HG03521 (cell line): ENCODE data around the gene UXS1.

Experiments used
- ATAC-seq: cut with Tn5 transposase; IDR thresholded peaks from one replicate; pipeline ENCODE4 v1.9.1; 2021; ENCODE audit warnings: mild to moderate bottlenecking, moderate library complexity; ENCODE audit not compliant: unreplicated experiment

UXS1 gene

DNA sequence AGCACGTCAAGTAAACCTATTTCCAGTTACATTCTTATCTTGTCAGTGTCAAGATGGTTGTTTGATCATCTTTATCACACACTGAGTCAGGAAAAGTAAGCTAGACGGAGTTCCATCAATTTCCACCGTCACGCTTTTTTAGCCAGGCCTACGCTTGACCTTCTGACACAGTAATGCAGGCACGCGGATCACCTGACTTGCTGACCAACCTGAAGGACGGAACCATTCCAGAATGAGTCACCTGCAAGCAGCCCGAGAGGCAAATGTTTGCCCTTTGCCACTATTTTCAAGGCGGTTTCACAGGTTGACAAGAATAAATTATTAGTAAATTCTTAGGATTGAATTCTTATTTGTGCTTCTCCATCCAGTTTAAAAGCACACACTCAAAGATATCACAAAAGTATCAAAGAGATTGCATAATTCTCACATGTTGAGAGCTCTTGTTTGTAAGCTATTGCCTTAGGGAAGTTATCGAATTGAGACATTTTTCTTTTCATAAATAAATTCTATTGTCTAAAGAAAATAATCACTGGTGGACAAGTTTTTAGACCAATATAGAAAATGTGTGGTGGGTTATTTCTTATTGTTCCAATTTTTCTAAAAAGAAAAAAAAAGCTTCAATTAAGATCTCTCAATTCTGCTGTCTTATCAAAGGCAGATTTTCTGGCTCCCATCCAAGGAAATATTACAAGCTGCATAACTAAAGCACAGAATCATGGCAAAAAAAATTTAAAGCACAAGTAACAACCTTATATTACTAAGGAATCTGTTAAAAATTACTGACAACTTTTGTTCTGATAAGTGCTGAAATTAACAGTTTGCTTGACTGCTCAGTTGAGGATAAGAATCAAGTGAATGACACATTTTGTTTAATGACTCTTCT is 31.9 kb downstream of the UXS1 start:
- ATAC-seq, result no peak

- no peak for ATAC-seq
These were observed 32.8 kb downstream of the UXS1 start for GRCh38 chr2:106161341-106161740.

DNA sequence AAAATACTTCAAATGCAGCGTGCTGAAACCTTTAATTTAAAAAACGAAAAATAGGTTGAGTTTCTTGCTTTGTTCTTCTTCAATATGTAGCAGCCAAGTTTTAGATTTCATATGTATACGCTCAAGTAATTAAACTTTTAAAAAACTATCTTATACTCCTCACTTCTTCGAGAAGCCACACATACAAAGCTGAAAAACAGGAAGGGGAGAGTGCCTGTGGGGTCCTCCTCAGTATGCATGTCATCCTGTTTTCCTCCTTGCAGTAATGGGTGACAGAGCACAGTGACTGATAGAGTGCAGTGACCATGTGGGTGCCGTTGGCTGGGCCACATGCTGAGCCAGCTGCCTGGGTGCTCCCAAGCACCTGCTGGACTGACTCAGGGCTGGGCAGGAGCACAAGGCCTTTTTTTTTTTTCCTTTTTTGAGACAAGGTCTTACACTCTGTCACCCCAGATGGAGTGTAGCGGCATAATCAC is 33.3 kb downstream of the UXS1 start:
- no peak for ATAC-seq

GRCh38 chr2:106159866-106160785 is 34.0 kb downstream of the UXS1 start:
- no peak for ATAC-seq

GRCh38 chr2:106158871-106159270 is 35.2 kb downstream of the UXS1 start:
- no peak for ATAC-seq

- no peak for ATAC-seq
These were observed 36.0 kb downstream of the UXS1 start for GRCh38 chr2:106158131-106158530.

GRCh38 chr2:106157416-106157815 is 36.7 kb downstream of the UXS1 start:
- ATAC-seq, result no peak

GRCh38 chr2:106156305-106157296 is 37.5 kb downstream of the UXS1 start:
- ATAC-seq, result no peak

DNA sequence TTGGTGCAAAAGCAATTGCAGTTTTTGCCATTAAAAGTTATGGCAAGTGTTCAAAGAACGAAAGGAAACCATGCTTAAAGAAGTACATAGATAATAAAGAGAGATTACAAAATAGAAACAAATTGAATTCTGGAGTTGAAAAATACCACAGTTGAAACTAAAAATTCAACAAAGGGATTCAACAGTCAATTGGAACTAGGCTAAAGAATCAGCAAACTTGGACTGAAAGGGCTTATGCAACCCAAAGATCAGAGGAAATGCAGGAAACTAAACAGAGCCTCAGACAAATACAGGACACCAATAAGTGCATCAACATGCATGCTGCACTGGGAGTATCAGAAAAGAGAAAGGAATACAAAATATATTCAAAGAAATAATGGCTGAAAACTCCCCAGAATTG is 40.3 kb downstream of the UXS1 start:
- no peak for ATAC-seq

DNA sequence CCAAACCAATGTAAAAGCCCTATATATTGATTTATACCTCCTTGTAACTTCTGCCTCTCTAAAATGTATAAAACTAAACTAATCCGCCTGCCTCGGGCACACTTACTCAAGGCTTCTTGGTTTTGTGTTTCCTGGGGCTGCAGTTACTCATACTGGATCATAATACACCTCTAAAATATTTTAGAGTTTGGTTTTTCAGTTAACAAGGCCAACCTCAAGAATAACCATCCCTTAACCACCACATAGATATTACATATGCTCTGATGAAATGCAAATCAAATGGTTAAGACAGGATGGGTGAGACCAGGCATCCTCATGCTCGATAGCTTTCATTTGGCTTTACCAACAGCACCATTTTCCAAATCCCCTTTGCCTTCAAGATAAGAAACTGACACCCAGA is 46.4 kb downstream of the UXS1 start:
- peak; percentile 45 for ATAC-seq

DNA sequence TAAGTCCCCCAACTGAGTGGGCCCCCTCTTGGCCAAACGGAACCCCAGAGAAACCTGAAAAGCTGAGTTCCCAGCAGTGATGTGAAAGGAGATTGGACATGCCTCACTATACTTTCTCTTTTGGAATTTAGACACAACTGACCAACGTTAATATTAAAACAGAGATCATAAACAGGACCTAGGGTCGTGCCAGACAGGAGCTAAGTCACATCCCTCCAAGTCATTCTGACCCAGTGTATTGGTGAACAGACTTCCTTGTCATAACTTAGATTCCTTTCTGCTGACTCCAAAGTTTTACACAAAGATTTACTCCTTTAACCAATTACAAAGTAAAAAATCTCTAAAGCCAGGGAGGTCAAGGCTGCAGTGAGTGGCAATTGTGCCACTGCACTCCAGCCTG is 46.9 kb downstream of the UXS1 start:
- no peak for ATAC-seq

- no peak for ATAC-seq
These were observed 49.3 kb downstream of the UXS1 start for GRCh38 chr2:106144621-106145331.

DNA sequence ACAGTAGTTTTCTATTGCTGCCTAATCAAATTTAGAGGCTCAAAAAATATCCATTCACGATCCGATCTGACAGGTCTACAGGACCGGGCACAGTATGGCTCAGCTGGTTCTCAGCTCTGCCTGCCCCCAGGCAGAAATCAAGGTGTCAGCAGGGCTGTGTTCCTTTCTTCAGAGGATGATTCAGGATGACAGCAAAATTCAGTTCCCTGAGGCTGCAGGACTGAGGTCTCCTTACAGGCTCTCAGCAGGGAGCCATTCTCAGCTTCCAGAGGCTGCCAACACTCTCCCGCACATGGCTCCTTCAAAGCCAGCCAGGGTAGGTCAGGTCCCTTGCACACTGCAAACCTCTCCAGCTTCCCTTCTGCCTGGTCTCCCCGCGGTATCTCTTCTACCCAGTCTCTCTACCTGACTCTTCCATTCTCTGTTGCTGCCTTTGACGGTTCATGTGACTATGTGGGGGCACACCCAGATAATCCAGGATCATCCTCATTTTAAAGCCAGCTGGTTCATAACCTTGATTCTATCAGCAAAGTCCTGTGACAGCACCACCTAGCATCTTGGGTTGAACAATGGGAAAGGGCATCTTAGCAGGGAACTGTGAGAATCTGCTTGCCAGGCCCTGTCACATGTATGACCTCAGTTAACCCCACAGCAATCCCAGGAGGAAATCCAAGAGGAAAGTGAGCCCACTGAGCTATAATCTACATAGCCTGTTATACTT is 50.4 kb downstream of the UXS1 start:
- no peak for ATAC-seq

DNA sequence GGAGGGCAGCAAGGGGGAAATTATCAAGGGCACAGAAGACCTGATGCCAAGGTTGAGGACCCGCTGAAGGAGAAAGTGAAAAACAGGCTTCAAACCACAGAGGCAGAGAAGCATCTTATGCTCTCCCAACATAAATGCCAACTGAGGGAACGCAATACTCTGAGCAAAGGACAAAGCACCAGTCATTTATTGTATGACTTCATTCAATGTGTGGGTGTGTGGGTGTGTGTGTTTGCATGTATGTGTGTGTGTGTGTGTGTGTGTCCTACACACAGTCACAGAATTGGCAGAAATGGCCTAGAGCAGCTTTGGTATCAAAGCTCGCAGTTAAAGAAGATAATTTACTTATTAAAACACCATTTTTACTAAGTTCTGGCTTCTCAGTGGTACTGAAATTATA is 51.4 kb downstream of the UXS1 start:
- ATAC-seq, result no peak

DNA sequence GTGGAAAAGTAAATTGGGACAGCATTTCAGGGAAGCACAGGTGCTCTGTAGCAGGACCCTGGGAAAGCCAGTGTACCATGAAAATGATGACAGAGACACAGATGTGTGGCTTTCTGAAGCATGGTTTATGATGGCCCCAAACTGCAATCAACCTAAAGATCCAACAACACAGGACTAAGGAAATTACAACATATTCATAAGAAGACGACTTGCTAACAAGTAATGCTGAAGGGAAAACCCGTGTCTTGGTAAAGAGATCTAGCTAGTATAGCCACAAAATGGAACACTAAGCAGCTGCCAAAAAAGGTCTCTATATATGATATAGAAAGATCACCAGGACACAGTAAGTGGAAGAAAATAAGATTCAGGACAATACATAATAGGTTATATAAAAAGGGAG is 53.2 kb downstream of the UXS1 start:
- ATAC-seq, result no peak

GRCh38 chr2:106140113-106140512 is 54.0 kb downstream of the UXS1 start:
- no peak for ATAC-seq

DNA sequence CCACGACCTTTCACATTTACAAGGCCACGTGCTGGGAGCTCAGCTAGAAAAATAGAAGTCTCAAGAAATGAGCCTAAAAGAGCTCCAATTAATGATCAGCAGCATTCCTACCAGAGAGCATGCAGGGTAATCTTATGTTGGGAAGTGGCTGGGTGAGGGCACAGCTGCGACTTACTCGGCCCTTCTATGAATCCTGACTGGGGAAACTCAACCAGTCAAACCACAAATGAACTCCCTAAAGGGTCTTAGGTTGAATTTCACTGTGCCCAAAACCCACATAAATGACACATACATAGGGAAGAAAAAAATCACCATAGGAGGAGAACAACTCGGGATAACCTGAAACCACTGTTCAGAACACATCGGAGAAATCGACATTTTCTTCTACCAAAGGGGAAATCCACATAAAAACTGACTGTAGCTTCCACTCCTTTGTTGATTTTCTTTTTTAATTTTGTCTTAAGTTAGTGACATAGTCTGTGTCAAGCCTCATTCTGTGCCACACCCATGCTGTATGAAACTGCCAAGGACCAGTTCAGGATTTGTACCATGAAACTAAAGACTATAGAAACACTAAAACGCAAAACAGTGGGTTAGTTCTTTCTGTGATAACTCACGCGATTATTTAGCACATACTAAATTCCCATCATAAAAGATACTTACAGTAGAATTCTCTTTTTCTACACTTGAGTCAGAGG is 54.7 kb downstream of the UXS1 start:
- ATAC-seq, result no peak

- no peak for ATAC-seq
These were observed 55.4 kb downstream of the UXS1 start for GRCh38 chr2:106138543-106139237.
